ENCODE results near the gene AKT2. TPM values are rescaled to one million over a fixed set of nuclear protein-coding genes. Genes with fewer than 3 reads are reported as not detected.

The AKT2 gene
- total and polyA plus RNA-seq, 10 of the 15 experiments (the other 5 are each of a cell fraction or from before 2014, with no cell fraction given), result 1.0 to 185 (median 71.5) TPM

- Histone ChIP-seq H3K4me3 (no peak overlapping the region), H4K20me1 (ENCODE audit: control insufficient read depth, insufficient read depth) (no peaks in the 10 kb centered on the region), H3K9ac (ENCODE audit: control insufficient read depth, insufficient read depth, low read length) (no peak overlapping the region), H3K4me2 (ENCODE audit: control insufficient read depth, insufficient read depth) (no peak overlapping the region), H3K36me3 (ENCODE audit: control insufficient read depth in 2 of 2, insufficient read depth in 2 of 2, low read length in 1 of 2) (peaks cover 0 to 4% of the 10 kb centered on the region in 2 experiments; a peak in 1 of 4 replicates), H3K9me3 (replicated peaks; ENCODE audit: control insufficient read depth, insufficient read depth, low read length) (no peaks in the 10 kb centered on the region), H3K27me3 (replicated peaks in 1 of 2; ENCODE audit: control insufficient read depth in 2 of 2, insufficient read depth in 2 of 2, low read length in 1 of 2) (peaks cover 1 to 12% of the 10 kb centered on the region in 2 experiments; a peak in 3 of 4 replicates), H2AFZ (ENCODE audit: control insufficient read depth, low read depth, low read length) (no peak overlapping the region), H3K79me2 (ENCODE audit: control insufficient read depth, insufficient read depth, low read length) (no peaks in the 10 kb centered on the region), H3K4me1 (ENCODE audit: control insufficient read depth, insufficient read depth, low read length) (no peaks in the 10 kb centered on the region), H3K27ac (ENCODE audit: control insufficient read depth, insufficient read depth) (no peak overlapping the region)
- WGBS (ENCODE audit: insufficient coverage, insufficient replicate concordance, low lambda C conversion rate, missing lambda C conversion rate), result 98% methylated on average over 3 of the region's 5 CpGs
- FAIRE-seq (no peak), ATAC-seq (no peak), DNase-seq (ENCODE audit: low read depth, low spot score) (no peak)
- ChIA-PET POLR2A (no interaction called here), RAD21 (ENCODE audit: unreplicated experiment) (interaction anchor here (0.8 kb wide), 1 partner anchor 88 kb away, joined by 3 read pairs; no protein-coding TSS in a partner anchor), SMC1A (ENCODE audit: uncharacterized antibody, unreplicated experiment) (interaction anchor here (1.5 kb wide), 1 partner anchor 63 kb away, joined by 4 read pairs; no protein-coding TSS in a partner anchor), CTCF (no interaction called here)
- TF ChIP-seq RCOR1 (conservative IDR thresholded peaks at IDR 0.05; ENCODE audit: low read depth, low read length), result no peak
- no peak for TF ChIP-seq ASH2L (IDR thresholded peaks at IDR 0.05; ENCODE audit: borderline replicate concordance, low read depth)
- TF ChIP-seq ELK1 (IDR thresholded peaks at IDR 0.05; ENCODE audit: low read depth, low read length), result no peak
- no peak for TF ChIP-seq SMAD1 (IDR thresholded peaks at IDR 0.05; ENCODE audit: low read depth, partially characterized antibody)
- no peak for TF ChIP-seq FOXM1 (IDR thresholded peaks at IDR 0.05; ENCODE audit: low read depth, low read length)
- no peak for TF ChIP-seq NR2F1 (conservative IDR thresholded peaks at IDR 0.05)
- no peak for TF ChIP-seq NRF1 (conservative IDR thresholded peaks at IDR 0.05; ENCODE audit: low read depth, low read length)
- no peak for TF ChIP-seq MEF2A (IDR thresholded peaks at IDR 0.05; ENCODE audit: insufficient read depth, low read depth, low read length)
- no peak for TF ChIP-seq ZNF207 (IDR thresholded peaks at IDR 0.05; ENCODE audit: borderline replicate concordance)
- no peak for TF ChIP-seq RELA (IDR thresholded peaks at IDR 0.05; ENCODE audit: borderline replicate concordance, partially characterized antibody)
- TF ChIP-seq RFX5 (IDR thresholded peaks at IDR 0.05; ENCODE audit: low read depth, low read length), result no peak
- in situ Hi-C loops (cut with MboI) (no loop called here), intact Hi-C loops (cut with micrococcal nuclease; ENCODE audit: unreplicated experiment) (no loop called here)
- BruUV-seq (replicated peaks), result no TSS peak
Observed at GRCh38 chr19:40228863-40229262, 56.3 kb downstream of the AKT2 start.

Measured in GM12878 (cell line).